K562 (cell line): Measurements from ENCODE around the gene SNX9. TPM values are rescaled to one million over a fixed set of nuclear protein-coding genes. Genes with fewer than 3 reads are reported as not detected.

Experiments used
- ARNT ChIP-seq, 2 experiments: fragments of 450-650 bp; IDR thresholded peaks; 2 replicates each; pipeline ENCODE4 v1.6.1; 2016; ENCODE audit warnings: mild to moderate bottlenecking in 1 of 2
- CTBP1 ChIP-seq: fragments of 450-650 bp; IDR thresholded peaks from 2 replicates; pipeline ENCODE4 v1.6.1; 2016; ENCODE audit warnings: borderline replicate concordance
- ELF1 ChIP-seq: fragments of 200-800 bp; sonication (Bioruptor generic); IDR thresholded peaks from 2 replicates; pipeline ENCODE4 v1.6.1; 2016; ENCODE audit warnings: missing genetic modification characterization, missing compliant biosample characterization
- EP400 ChIP-seq: fragments of 450-650 bp; IDR thresholded peaks from 2 replicates; pipeline ENCODE4 v1.6.1; 2017; ENCODE audit warnings: antibody characterized with exemption, mild to moderate bottlenecking, moderate library complexity
- GABPB2 ChIP-seq: fragments of 250-450 bp; sonication (Bioruptor Pico); conservative IDR thresholded peaks from 2 replicates; pipeline ENCODE4 v1.5.1; 2021; ENCODE audit warnings: mild to moderate bottlenecking
- SIN3B ChIP-seq: fragments of 450-650 bp; IDR thresholded peaks from 2 replicates; pipeline ENCODE4 v1.6.1; 2017; ENCODE audit warnings: low read depth, mild to moderate bottlenecking, moderate library complexity
- SREBF1 ChIP-seq: fragments of 150-350 bp; IDR thresholded peaks from 2 replicates; pipeline ENCODE4 v1.6.1; 2014; ENCODE audit warnings: antibody characterized with exemption, low read depth, low read length, borderline replicate concordance
- TOE1 ChIP-seq, 2 experiments: fragments of 450-650 bp in 1 of 2; sonication (generic) in 1 of 2; formaldehyde crosslinking in 1 of 2; IDR thresholded peaks; 2 replicates each; pipeline versions ENCODE4 v1.7.1 to v1.8.0; 2016 to 2022; ENCODE audit warnings: borderline replicate concordance in 2 of 2, mild to moderate bottlenecking in 2 of 2, antibody characterized with exemption in 1 of 2, inconsistent platforms in 1 of 2, low read depth in 1 of 2, missing genetic modification reagents in 1 of 2, moderate library complexity in 1 of 2
- U2AF2 ChIP-seq: fragments of 200-400 bp; formaldehyde crosslinking; optimal IDR thresholded peaks from 2 replicates; pipeline ENCODE3; 2017; ENCODE audit warnings: low read depth, mild to moderate bottlenecking, low read length
- ZBTB9 ChIP-seq: fragments of 450-650 bp; formaldehyde crosslinking; IDR thresholded peaks from 2 replicates; pipeline ENCODE4 v1.4.0; 2020; ENCODE audit warnings: mild to moderate bottlenecking, moderate library complexity
- ZKSCAN8 ChIP-seq: fragments of 200-800 bp; sonication (Bioruptor generic); IDR thresholded peaks from 2 replicates; pipeline ENCODE4 v1.6.1; 2016; ENCODE audit warnings: missing genetic modification characterization, missing compliant biosample characterization
- ZNF140 ChIP-seq: fragments of 250-450 bp; sonication (Bioruptor Pico); IDR thresholded peaks from 2 replicates; pipeline ENCODE4 v1.8.0; 2021; ENCODE audit warnings: moderate library complexity, mild to moderate bottlenecking, inconsistent platforms
- ZNF311 ChIP-seq: fragments of 250-450 bp; sonication (Bioruptor Pico); IDR thresholded peaks from 2 replicates; pipeline ENCODE4 v1.4.0; 2020; ENCODE audit warnings: mild to moderate bottlenecking, moderate library complexity
- polyA plus RNA-seq, 8 experiments: library from polyadenylated mRNA; depleted of rRNA in 4 of 8; stranded (reverse) in 5 of 8; unstranded in 3 of 8; fragments of >200 nt; fragmentation: Nextera tagmentation in 2 of 8; fragmentation: Illumina TruSeq in 1 of 8; extraction: Ambion mirVana in 2 of 8; extraction: Trizol in 1 of 8; gene quantifications; 2 replicates each; pipeline versions ENCODE4 v1.2.1 to v1.2.3, GENCODE V29; 2011 to 2014; ENCODE audit warnings: inconsistent platforms in 1 of 8, missing spikeins in 1 of 8
- total RNA-seq, 7 experiments: library from RNA; depleted of rRNA in 6 of 7; stranded (reverse); fragments of >200 nt in 6 of 7; fragmentation: Illumina TruSeq in 2 of 7; extraction: Trizol in 2 of 7; gene quantifications; 2 replicates each; pipeline versions ENCODE4 v1.2.1 to v1.2.3, GENCODE V29; 2011 to 2021; ENCODE audit warnings: low replicate concordance in 1 of 7
- TF ChIP-seq, protein P1 (sequence below): fragments of 450-650 bp; IDR thresholded peaks from 2 replicates; pipeline ENCODE4 v1.7.1; 2018; ENCODE audit warnings: mild to moderate bottlenecking, low read depth; ENCODE audit not compliant: partially characterized antibody
- TF ChIP-seq, protein P2 (sequence below): IDR thresholded peaks from 2 replicates; pipeline ENCODE4 v1.6.1; 2011; ENCODE audit warnings: borderline replicate concordance, low read depth, mild to moderate bottlenecking, moderate library complexity, low read length; ENCODE audit not compliant: insufficient read depth, poor library complexity, severe bottlenecking
- TF ChIP-seq, protein P3 (sequence below): fragments of 250-450 bp; sonication (Bioruptor Pico); IDR thresholded peaks from 2 replicates; pipeline ENCODE4 v1.8.0; 2022; ENCODE audit warnings: moderate library complexity, mild to moderate bottlenecking, inconsistent platforms

Gene SNX9
- total and polyA plus RNA-seq, 9 of the 15 experiments (the other 6 are each of a cell fraction or from before 2014, with no cell fraction given): 6.0 to 81.7 (median 57.1) TPM

DNA sequence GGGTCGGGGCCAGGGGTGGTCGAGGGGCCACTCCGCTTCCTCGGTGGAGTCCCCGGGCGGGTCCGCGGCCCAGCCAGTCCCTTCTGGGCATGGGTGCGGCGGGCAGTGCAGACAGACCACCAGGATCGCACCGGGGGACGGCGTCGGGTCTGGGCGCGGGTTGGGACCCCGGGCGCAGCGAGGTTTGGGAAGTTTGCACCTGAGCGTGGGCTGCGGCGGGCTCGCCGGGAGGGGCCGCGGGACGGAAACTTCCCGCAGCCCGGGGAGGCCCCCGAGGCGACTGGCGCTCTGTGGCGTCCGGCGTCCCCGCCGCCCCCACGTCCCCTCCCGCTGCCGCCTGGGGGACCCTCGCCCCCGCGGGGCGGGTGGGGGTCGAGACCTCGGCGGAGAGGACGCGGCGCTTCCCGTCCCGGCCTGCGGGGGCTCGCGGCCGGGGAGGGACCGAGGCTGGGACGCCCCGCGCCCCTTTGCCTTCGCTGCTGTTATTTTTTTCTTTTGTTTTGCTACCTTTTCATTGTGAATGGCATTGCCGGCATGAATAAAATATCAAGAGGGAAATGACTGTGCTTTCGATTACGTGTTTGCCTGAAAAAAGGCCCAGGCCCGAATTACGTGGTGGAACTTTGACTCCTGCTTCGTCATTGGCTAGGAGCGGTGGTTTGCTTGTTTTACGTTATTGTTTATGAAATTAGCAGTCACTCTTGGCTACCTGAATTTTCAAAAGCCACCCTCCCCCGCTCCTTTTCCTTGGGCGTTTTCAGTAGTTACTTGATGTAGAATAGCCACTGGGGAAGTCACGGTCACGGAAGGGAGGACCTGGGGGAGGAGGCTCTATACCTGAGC lies 703 bp downstream of the SNX9 start (continued):
- TF ChIP-seq, protein P1, sequence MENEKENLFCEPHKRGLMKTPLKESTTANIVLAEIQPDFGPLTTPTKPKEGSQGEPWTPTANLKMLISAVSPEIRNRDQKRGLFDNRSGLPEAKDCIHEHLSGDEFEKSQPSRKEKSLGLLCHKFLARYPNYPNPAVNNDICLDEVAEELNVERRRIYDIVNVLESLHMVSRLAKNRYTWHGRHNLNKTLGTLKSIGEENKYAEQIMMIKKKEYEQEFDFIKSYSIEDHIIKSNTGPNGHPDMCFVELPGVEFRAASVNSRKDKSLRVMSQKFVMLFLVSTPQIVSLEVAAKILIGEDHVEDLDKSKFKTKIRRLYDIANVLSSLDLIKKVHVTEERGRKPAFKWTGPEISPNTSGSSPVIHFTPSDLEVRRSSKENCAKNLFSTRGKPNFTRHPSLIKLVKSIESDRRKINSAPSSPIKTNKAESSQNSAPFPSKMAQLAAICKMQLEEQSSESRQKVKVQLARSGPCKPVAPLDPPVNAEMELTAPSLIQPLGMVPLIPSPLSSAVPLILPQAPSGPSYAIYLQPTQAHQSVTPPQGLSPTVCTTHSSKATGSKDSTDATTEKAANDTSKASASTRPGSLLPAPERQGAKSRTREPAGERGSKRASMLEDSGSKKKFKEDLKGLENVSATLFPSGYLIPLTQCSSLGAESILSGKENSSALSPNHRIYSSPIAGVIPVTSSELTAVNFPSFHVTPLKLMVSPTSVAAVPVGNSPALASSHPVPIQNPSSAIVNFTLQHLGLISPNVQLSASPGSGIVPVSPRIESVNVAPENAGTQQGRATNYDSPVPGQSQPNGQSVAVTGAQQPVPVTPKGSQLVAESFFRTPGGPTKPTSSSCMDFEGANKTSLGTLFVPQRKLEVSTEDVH: no peak
- TF ChIP-seq U2AF2 (no peak), ELF1 (no peak), ZKSCAN8 (peak; percentile 45; the same call in 1 of the 2 replicates), ZNF140 (no peak), CTBP1 (0 out of 2 replicates have a peak, but pooled peaks have one; percentile 26), ZNF311 (no peak), ARNT (IDR thresholded peaks at IDR 0.05) (peak in 1 of 2 experiments; percentile 79; a peak in 2 of 4 replicates), TOE1 (IDR thresholded peaks at IDR 0.05; ENCODE audit: borderline replicate concordance) (peak; percentile 60), TOE1 (CRISPR knock-in tag; IDR thresholded peaks at IDR 0.05; ENCODE audit: borderline replicate concordance, low read depth) (no peak), ZBTB9 (CRISPR knock-in tag) (no peak), EP400 (peak; percentile 51; the same call in 1 of the 2 replicates), SIN3B (no peak; the same call in 1 of the 2 replicates), SREBF1 (no peak), GABPB2 (CRISPR knock-in tag) (no peak)
- TF ChIP-seq, protein P2, sequence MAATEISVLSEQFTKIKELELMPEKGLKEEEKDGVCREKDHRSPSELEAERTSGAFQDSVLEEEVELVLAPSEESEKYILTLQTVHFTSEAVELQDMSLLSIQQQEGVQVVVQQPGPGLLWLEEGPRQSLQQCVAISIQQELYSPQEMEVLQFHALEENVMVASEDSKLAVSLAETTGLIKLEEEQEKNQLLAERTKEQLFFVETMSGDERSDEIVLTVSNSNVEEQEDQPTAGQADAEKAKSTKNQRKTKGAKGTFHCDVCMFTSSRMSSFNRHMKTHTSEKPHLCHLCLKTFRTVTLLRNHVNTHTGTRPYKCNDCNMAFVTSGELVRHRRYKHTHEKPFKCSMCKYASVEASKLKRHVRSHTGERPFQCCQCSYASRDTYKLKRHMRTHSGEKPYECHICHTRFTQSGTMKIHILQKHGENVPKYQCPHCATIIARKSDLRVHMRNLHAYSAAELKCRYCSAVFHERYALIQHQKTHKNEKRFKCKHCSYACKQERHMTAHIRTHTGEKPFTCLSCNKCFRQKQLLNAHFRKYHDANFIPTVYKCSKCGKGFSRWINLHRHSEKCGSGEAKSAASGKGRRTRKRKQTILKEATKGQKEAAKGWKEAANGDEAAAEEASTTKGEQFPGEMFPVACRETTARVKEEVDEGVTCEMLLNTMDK: no peak
- TF ChIP-seq, protein P3, sequence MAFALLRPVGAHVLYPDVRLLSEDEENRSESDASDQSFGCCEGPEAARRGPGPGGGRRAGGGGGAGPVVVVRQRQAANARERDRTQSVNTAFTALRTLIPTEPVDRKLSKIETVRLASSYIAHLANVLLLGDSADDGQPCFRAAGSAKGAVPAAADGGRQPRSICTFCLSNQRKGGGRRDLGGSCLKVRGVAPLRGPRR: no peak
